Upper lobe of right lung (tissue), 1 donor: Measurements from ENCODE around the gene PLA2G4D. TPM values are rescaled to one million over a fixed set of nuclear protein-coding genes. Genes with fewer than 3 reads are reported as not detected.
"Not testable (repeated sequence)": the region's sequence is repeated elsewhere in the genome, so short reads cannot be mapped to it uniquely, and the experiment has no call there.

Source experiments
- ATAC-seq: fragments of 200-7000 bp; cut with Tn5 transposase; one replicate; pipeline ENCODE4 v1.9.1; 2020; ENCODE audit warnings: mild to moderate bottlenecking, moderate library complexity
- DNase-seq: peaks from one replicate; pipeline ENCODE4 v3.0.0-alpha.2; 2020
- H3K27ac ChIP-seq: fragments of 200-600 bp; one replicate; pipeline ENCODE4 v1.8.0; 2022
- H3K27me3 ChIP-seq: fragments of 200-600 bp; one replicate; pipeline ENCODE4 v1.8.0; 2022; ENCODE audit warnings: mild to moderate bottlenecking
- H3K36me3 ChIP-seq: fragments of 200-600 bp; one replicate; pipeline ENCODE4 v1.8.0; 2022
- H3K4me1 ChIP-seq: fragments of 200-600 bp; one replicate; pipeline ENCODE4 v1.8.0; 2022
- H3K4me3 ChIP-seq: fragments of 200-600 bp; one replicate; pipeline ENCODE4 v1.8.0; 2022; ENCODE audit warnings: mild to moderate bottlenecking
- H3K9me3 ChIP-seq: fragments of 200-600 bp; one replicate; pipeline ENCODE4 v1.8.0; 2022
- intact Hi-C: fragments of 100-400 bp; cut with DNase I; formaldehyde crosslinking; loops from one replicate; pipeline ENCODE4 v1.11.0; 2022
- total RNA-seq: library from RNA; stranded (reverse); fragmentation: NEBNext Ultra II Directional; extraction: Animal tissue kit (Norgen Biotek cat#: 25700); gene quantifications from one replicate; pipeline ENCODE4 v1.2.1, GENCODE V29; 2021
- TF ChIP-seq, protein P1 (sequence below): fragments of 200-600 bp; IDR thresholded peaks from one replicate; pipeline ENCODE4 v1.8.0; 2022; ENCODE audit warnings: antibody characterized with exemption
- donor health status: DM: no; HTN: yes; CAD: no; lungs with severe emphysema.

The PLA2G4D gene
- total RNA-seq, 1 donor from 2014 or later = not detected

DNA sequence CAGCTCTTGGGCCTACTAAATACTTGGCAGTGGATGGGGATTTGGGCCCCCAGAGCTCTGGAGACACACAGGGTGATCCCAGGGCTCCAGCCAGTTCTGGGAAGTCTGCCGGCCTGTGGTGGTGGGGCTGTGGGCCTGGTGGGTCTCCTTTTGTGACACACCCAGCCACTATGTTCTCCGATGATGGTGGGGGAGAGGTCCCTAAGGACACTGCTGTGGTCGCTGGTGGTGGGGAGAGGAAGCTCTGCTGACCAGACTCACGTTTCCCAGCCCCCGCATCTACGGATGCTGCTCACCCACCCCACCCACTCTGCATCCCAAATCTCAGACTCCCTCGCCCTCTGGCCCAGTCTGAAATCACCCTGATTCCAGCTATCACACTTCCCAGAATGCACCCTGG, 396 bp downstream of the PLA2G4D start:
- Histone ChIP-seq H3K9me3 (no peaks in the 10 kb centered on the region), H3K27ac (no peak overlapping the region), H3K4me1 (no peaks in the 10 kb centered on the region), H3K27me3 (no peaks in the 10 kb centered on the region), H3K36me3 (no peaks in the 10 kb centered on the region), H3K4me3 (no peak overlapping the region)
- ATAC-seq (no peak), DNase-seq (peak; percentile 50)
- intact Hi-C loops = no loop called here
- TF ChIP-seq, protein P1, sequence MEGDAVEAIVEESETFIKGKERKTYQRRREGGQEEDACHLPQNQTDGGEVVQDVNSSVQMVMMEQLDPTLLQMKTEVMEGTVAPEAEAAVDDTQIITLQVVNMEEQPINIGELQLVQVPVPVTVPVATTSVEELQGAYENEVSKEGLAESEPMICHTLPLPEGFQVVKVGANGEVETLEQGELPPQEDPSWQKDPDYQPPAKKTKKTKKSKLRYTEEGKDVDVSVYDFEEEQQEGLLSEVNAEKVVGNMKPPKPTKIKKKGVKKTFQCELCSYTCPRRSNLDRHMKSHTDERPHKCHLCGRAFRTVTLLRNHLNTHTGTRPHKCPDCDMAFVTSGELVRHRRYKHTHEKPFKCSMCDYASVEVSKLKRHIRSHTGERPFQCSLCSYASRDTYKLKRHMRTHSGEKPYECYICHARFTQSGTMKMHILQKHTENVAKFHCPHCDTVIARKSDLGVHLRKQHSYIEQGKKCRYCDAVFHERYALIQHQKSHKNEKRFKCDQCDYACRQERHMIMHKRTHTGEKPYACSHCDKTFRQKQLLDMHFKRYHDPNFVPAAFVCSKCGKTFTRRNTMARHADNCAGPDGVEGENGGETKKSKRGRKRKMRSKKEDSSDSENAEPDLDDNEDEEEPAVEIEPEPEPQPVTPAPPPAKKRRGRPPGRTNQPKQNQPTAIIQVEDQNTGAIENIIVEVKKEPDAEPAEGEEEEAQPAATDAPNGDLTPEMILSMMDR = no peak

GRCh38 chr15:42092398-42093318, 1.7 kb downstream of the PLA2G4D start:
- Histone ChIP-seq H3K9me3 (no peaks in the 10 kb centered on the region), H3K4me1 (no peaks in the 10 kb centered on the region), H3K27me3 (no peaks in the 10 kb centered on the region), H3K4me3 (no peak overlapping the region), H3K27ac (no peak overlapping the region), H3K36me3 (no peaks in the 10 kb centered on the region)
- intact Hi-C loops = no loop called here
- DNase-seq = peak; percentile 58
- ATAC-seq = no peak
- TF ChIP-seq, protein P1 = no peak

DNA sequence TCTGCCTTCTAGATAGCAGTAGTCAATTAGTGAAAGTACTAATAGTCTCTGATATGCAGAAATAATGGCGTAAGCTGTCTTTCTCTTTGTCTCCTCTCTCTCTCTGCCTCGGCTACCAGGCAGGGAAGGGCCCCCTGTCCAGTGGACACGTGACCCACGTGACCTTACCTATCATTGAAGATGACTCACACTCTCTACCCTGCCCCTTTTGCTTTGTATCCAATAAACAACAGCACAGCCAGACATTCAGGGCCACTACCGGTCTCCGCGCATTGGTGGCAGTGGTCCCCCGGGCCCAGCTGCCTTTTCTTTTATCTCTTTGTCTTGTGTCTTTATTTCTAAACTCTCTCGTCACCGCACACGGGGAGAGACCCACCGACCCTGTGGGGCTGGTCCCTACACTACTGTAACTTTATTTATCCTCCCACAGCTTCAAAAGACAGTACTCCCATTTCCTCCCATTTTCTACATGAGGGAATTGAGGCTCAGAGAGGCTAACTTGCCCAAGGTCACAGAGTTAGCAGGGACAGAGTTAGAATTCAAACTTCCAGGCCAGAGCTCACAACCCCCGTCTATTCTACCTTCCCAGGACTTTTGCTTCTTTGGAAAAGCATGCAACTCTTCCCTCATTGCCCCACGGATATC, 2.5 kb downstream of the PLA2G4D start:
- DNase-seq, H3K4me3 ChIP-seq, H3K36me3 ChIP-seq, H3K27ac ChIP-seq, H3K4me1 ChIP-seq, ATAC-seq, intact Hi-C loops, H3K27me3 ChIP-seq, H3K9me3 ChIP-seq: not testable (repeated sequence)

GRCh38 chr15:42090781-42091180, 3.6 kb downstream of the PLA2G4D start:
- Histone ChIP-seq H3K27ac (no peak overlapping the region), H3K36me3 (no peaks in the 10 kb centered on the region), H3K4me1 (no peaks in the 10 kb centered on the region), H3K27me3 (no peaks in the 10 kb centered on the region), H3K4me3 (no peak overlapping the region), H3K9me3 (no peaks in the 10 kb centered on the region)
- TF ChIP-seq, protein P1 = no peak
- no peak for ATAC-seq
- no peak for DNase-seq
- intact Hi-C loops = no loop called here

DNA sequence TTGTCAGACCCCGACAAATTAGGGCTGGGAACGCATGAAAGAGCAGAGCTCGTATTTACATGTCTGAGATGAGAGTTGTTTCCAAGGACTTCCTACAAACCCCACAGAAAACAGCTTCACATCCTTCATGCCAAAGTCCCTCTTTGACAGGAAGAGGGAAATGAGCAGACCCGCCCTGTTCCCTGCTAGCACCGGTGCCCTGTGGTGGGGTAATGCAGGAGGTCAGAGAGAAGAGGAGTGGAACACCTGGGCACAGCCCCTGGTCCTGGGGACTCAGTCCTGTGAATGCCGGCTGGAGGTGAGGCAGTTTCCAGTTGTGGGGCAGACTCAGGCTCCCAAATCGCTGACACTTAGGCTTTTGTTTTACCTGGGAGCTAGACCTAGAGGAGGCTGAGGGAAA, 4.0 kb downstream of the PLA2G4D start:
- H3K27ac ChIP-seq = no peak overlapping the region
- H3K27me3 ChIP-seq = no peaks in the 10 kb centered on the region
- H3K4me3 ChIP-seq = no peak overlapping the region
- intact Hi-C loops = no loop called here
- ATAC-seq = no peak
- TF ChIP-seq, protein P1 = no peak
- H3K36me3 ChIP-seq = no peaks in the 10 kb centered on the region
- H3K4me1 ChIP-seq = no peaks in the 10 kb centered on the region
- no peaks in the 10 kb centered on the region for H3K9me3 ChIP-seq
- no peak for DNase-seq

DNA sequence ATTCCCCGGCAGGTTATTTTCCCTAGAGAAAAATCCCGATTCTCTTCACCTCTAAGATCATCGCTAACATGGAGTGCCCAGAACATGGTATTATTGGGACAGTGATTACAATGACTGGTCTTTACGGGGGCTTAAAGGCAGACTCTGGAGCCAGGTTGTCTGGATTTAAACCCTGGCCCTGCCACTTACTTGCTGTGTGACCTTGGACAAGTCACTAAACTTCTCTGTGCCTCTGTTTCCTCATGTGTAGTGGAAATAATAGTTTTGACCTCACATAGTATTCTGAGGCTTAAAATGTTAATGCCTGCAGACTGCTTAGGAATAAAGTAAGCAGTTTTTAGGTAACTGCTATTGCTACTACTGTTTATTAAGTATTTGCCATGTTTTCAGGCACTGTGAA, 4.4 kb downstream of the PLA2G4D start:
- Histone ChIP-seq H3K27me3 (no peaks in the 10 kb centered on the region), H3K9me3 (no peaks in the 10 kb centered on the region), H3K4me1 (peaks cover 2% of the 10 kb centered on the region), H3K4me3 (no peak overlapping the region), H3K27ac (no peak overlapping the region), H3K36me3 (no peaks in the 10 kb centered on the region)
- TF ChIP-seq, protein P1 = no peak
- DNase-seq = no peak
- no peak for ATAC-seq
- intact Hi-C loops = no loop called here
